ENCODE results near the gene TRIM17. TPM values are rescaled to one million over a fixed set of nuclear protein-coding genes. Genes with fewer than 3 reads are reported as not detected.

The TRIM17 gene
- polyA plus RNA-seq, 1 donor (not counting 4 experiments of a cell fraction or from before 2014, with no cell fraction given) = 0.24 TPM

DNA sequence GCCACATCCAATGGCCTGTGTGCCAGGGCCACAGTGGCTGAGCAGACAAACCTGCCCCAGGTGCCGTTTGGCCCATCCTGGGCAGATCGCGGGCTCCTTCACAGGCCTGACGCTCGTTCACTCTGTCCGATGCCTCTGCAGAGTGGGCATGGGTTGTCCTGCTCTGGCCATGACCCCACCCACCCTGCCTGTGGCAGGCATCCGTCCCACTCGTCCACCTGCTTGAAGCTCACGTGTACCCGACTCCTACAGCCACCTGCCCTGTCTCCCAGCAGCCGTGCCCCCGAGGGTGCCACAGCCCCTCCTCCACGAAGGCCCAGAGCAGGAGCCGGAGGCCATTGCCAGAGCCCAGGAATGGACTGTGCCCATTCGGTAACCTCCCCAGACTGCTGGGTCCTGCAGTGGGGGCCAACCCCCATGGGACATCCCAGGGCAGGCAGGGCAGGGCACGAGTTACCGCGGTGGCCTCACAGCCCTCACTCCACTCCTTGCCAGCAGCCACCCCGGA is 51.9 kb downstream of the TRIM17 start:
- H3K36me3 ChIP-seq (ENCODE audit: control insufficient read depth in 2 of 2, extremely low read depth in 1 of 2, insufficient read depth in 2 of 2, low read length in 2 of 2) = no peaks in the 10 kb centered on the region
- H4K20me1 ChIP-seq (ENCODE audit: control insufficient read depth, extremely low read depth, insufficient read depth, low read length) = peaks cover 2% of the 10 kb centered on the region
- H3K27me3 ChIP-seq (ENCODE audit: control insufficient read depth, extremely low read depth, insufficient read depth, low read length) = peaks cover under 1% of the 10 kb centered on the region
- dilution Hi-C loops (cut with MboI; ENCODE audit: extremely low pct_ligation_motif_present, low sequenced_read_pairs) = no loop called here
- no peak overlapping the region for H3K27ac ChIP-seq (ENCODE audit: control insufficient read depth, insufficient read depth, low read length)
- no peak overlapping the region for H3K9ac ChIP-seq (ENCODE audit: control insufficient read depth, extremely low read depth, insufficient read depth, low read length)
- no peak overlapping the region for H3K4me3 ChIP-seq (ENCODE audit: control insufficient read depth in 2 of 3, extremely low read depth in 1 of 3, insufficient read depth in 2 of 3, low read depth in 1 of 3, low read length in 3 of 3)
- H3K9me3 ChIP-seq (ENCODE audit: control insufficient read depth, low read depth, low read length) = no peaks in the 10 kb centered on the region
- no peak overlapping the region for H2AFZ ChIP-seq (ENCODE audit: control insufficient read depth, low read length)
- no peaks in the 10 kb centered on the region for H3K4me1 ChIP-seq (ENCODE audit: control insufficient read depth, extremely low read depth, insufficient read depth, low read length)
- H3K79me2 ChIP-seq (ENCODE audit: control insufficient read depth, insufficient read depth, low read length) = no peaks in the 10 kb centered on the region
- no peaks in the 10 kb centered on the region for H3K9me1 ChIP-seq (ENCODE audit: control insufficient read depth, extremely low read depth, insufficient read depth, low read length)
- DNase-seq (ENCODE audit: low read depth, low spot score) = no peak
- FAIRE-seq = no peak
- TF ChIP-seq CTCF (optimal IDR thresholded peaks at IDR 0.05 in 1 of 3, IDR thresholded peaks at IDR 0.05 in 1 of 3, conservative IDR thresholded peaks at IDR 0.05 in 1 of 3; ENCODE audit: extremely low read depth in 1 of 3, insufficient read depth in 2 of 3, low read length in 3 of 3) (no peak), EZH2 (IDR thresholded peaks at IDR 0.05; ENCODE audit: low read length) (no peak)
- H3K4me2 ChIP-seq (ENCODE audit: control insufficient read depth, extremely low read depth, insufficient read depth, low read depth, low read length) = no peak overlapping the region

- Histone ChIP-seq H3K9me1 (ENCODE audit: control insufficient read depth, extremely low read depth, insufficient read depth, low read length) (no peaks in the 10 kb centered on the region), H3K4me3 (ENCODE audit: control insufficient read depth in 2 of 3, extremely low read depth in 1 of 3, insufficient read depth in 2 of 3, low read depth in 1 of 3, low read length in 3 of 3) (no peak overlapping the region), H3K27ac (ENCODE audit: control insufficient read depth, insufficient read depth, low read length) (no peak overlapping the region), H3K79me2 (ENCODE audit: control insufficient read depth, insufficient read depth, low read length) (no peaks in the 10 kb centered on the region), H3K4me2 (ENCODE audit: control insufficient read depth, extremely low read depth, insufficient read depth, low read depth, low read length) (no peak overlapping the region), H3K9me3 (ENCODE audit: control insufficient read depth, low read depth, low read length) (no peaks in the 10 kb centered on the region), H3K27me3 (ENCODE audit: control insufficient read depth, extremely low read depth, insufficient read depth, low read length) (no peaks in the 10 kb centered on the region), H3K9ac (ENCODE audit: control insufficient read depth, extremely low read depth, insufficient read depth, low read length) (no peak overlapping the region), H3K4me1 (ENCODE audit: control insufficient read depth, extremely low read depth, insufficient read depth, low read length) (no peaks in the 10 kb centered on the region), H4K20me1 (ENCODE audit: control insufficient read depth, extremely low read depth, insufficient read depth, low read length) (no peaks in the 10 kb centered on the region), H3K36me3 (ENCODE audit: control insufficient read depth in 2 of 2, extremely low read depth in 1 of 2, insufficient read depth in 2 of 2, low read length in 2 of 2) (no peaks in the 10 kb centered on the region), H2AFZ (ENCODE audit: control insufficient read depth, low read length) (no peak overlapping the region)
- no peak for TF ChIP-seq EZH2 (IDR thresholded peaks at IDR 0.05; ENCODE audit: low read length)
- TF ChIP-seq CTCF (optimal IDR thresholded peaks at IDR 0.05 in 1 of 3, IDR thresholded peaks at IDR 0.05 in 1 of 3, conservative IDR thresholded peaks at IDR 0.05 in 1 of 3; ENCODE audit: extremely low read depth in 1 of 3, insufficient read depth in 2 of 3, low read length in 3 of 3) = no peak
- dilution Hi-C loops (cut with MboI; ENCODE audit: extremely low pct_ligation_motif_present, low sequenced_read_pairs) = no loop called here
- FAIRE-seq = no peak
- no peak for DNase-seq (ENCODE audit: low read depth, low spot score)
Measured at GRCh38 chr1:228364068-228364705, 52.5 kb downstream of the TRIM17 start.
